Upper lobe of left lung (tissue), 6 donors: Measurements from ENCODE around the gene PPP1R13B. TPM values are rescaled to one million over a fixed set of nuclear protein-coding genes. Genes with fewer than 3 reads are reported as not detected.

Source experiments
- ATAC-seq, 2 donors: fragments of 200-7000 bp; cut with Tn5 transposase; one replicate each; pipeline ENCODE4 v1.9.1; 2022; ENCODE audit warnings: mild to moderate bottlenecking in 2 of 2, moderate library complexity in 2 of 2; ENCODE audit not compliant: low FRiP score in 2 of 2
- DNase-seq, 2 donors: peaks; one replicate each; pipeline ENCODE4 v3.0.0-alpha.2; 2019 to 2020
- H3K27ac ChIP-seq, 4 donors: fragments of 200-600 bp; sonication (generic); one replicate each; pipeline ENCODE4 v1.5.1; 2016 to 2019
- H3K27me3 ChIP-seq, 4 donors: fragments of 200-600 bp; sonication (generic); one replicate each; pipeline ENCODE4 v1.5.1; 2017 to 2019
- H3K36me3 ChIP-seq, 4 donors: fragments of 200-600 bp; sonication (generic); one replicate each; pipeline ENCODE4 v1.5.1; 2016 to 2019
- H3K4me1 ChIP-seq, 4 donors: fragments of 200-600 bp; sonication (generic); one replicate each; pipeline ENCODE4 v1.5.1; 2018 to 2019
- H3K4me3 ChIP-seq, 4 donors: fragments of 200-600 bp; sonication (generic); one replicate each; pipeline ENCODE4 v1.5.1; 2017 to 2019; ENCODE audit warnings: mild to moderate bottlenecking in 2 of 4, moderate library complexity in 1 of 4
- H3K9me3 ChIP-seq, 4 donors: fragments of 200-600 bp; sonication (generic); one replicate each; pipeline ENCODE4 v1.5.1; 2018 to 2019
- EP300 ChIP-seq, 4 donors: sonication (generic); formaldehyde crosslinking; IDR thresholded peaks; one replicate each; pipeline ENCODE4 v1.5.1; 2017; ENCODE audit warnings: antibody characterized with exemption in 4 of 4, control low read depth in 2 of 4
- POLR2A ChIP-seq, 4 donors: fragments of 450-650 bp; IDR thresholded peaks; one replicate each; pipeline ENCODE4 v1.5.1; 2016 to 2017; ENCODE audit warnings: antibody characterized with exemption in 4 of 4, mild to moderate bottlenecking in 2 of 4
- POLR2AphosphoS5 ChIP-seq, 2 donors: sonication (generic); formaldehyde crosslinking; IDR thresholded peaks; one replicate each; pipeline ENCODE4 v1.5.1; 2017; ENCODE audit warnings: antibody characterized with exemption in 2 of 2
- WGBS, 2 donors: methylation state at CpG; one replicate each; pipeline ENCODE4 v1.1.5; 2017 to 2018; 5-methylcytosine and 5-hydroxymethylcytosine counted together
- total RNA-seq, 6 donors: library from RNA; depleted of rRNA in 4 of 6; stranded (reverse); fragments of >200 nt in 4 of 6; gene quantifications; one replicate each; pipeline versions ENCODE4 v1.1.0 to v1.2.1, GENCODE V29; 2016 to 2021
- TF ChIP-seq, protein P1 (sequence below), 6 experiments: fragments of 450-650 bp in 4 of 6; fragments of 200-600 bp in 2 of 6; sonication (generic) in 2 of 6; IDR thresholded peaks; one replicate each; pipeline ENCODE4 v1.5.1; 2016 to 2019; ENCODE audit warnings: antibody characterized with exemption in 6 of 6
- donor health status: DM: no; HTN: no; CAD: no; lungs with moderate emphysema.
- donor health status: DM: no; HTN: yes; CAD: no; lungs with severe emphysema.

Gene PPP1R13B
- total RNA-seq, 6 donors from 2014 or later: 37.0 to 117 (median 71.1) TPM

DNA sequence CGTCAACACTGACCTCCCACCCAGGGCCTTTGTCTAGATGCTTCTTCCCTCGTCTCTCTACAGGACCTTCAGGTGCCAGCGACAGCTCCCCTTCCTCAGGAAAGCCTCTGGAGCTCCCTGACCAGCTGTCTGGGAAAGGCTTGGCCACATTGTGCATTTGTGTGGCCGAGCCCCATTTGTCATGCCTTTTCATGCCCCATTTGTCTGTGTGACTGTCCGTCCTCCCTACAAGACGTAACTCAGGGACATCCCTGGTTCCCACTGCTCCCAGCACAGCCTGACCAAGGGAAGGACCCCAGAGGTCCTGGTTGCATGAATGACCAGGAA, 107.9 kb downstream of the PPP1R13B start:
- Histone ChIP-seq H3K4me1 (peaks cover 0 to 18% (median 7%) of the 10 kb centered on the region in 4 donors), H3K36me3 (peaks cover 9 to 88% (median 68%) of the 10 kb centered on the region in 4 donors), H3K4me3 (no peak overlapping the region), H3K27me3 (no peaks in the 10 kb centered on the region), H3K9me3 (no peaks in the 10 kb centered on the region), H3K27ac (no peak overlapping the region)
- WGBS, 2 donors: 86 to 100% methylated on average over 6 of the region's 6 CpGs
- no peak for DNase-seq
- no peak for ATAC-seq
- TF ChIP-seq EP300 (IDR thresholded peaks at IDR 0.05) (no peak), POLR2A (IDR thresholded peaks at IDR 0.05) (no peak), POLR2AphosphoS5 (IDR thresholded peaks at IDR 0.05) (no peak)
- TF ChIP-seq, protein P1, sequence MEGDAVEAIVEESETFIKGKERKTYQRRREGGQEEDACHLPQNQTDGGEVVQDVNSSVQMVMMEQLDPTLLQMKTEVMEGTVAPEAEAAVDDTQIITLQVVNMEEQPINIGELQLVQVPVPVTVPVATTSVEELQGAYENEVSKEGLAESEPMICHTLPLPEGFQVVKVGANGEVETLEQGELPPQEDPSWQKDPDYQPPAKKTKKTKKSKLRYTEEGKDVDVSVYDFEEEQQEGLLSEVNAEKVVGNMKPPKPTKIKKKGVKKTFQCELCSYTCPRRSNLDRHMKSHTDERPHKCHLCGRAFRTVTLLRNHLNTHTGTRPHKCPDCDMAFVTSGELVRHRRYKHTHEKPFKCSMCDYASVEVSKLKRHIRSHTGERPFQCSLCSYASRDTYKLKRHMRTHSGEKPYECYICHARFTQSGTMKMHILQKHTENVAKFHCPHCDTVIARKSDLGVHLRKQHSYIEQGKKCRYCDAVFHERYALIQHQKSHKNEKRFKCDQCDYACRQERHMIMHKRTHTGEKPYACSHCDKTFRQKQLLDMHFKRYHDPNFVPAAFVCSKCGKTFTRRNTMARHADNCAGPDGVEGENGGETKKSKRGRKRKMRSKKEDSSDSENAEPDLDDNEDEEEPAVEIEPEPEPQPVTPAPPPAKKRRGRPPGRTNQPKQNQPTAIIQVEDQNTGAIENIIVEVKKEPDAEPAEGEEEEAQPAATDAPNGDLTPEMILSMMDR (IDR thresholded peaks at IDR 0.05): no peak

DNA sequence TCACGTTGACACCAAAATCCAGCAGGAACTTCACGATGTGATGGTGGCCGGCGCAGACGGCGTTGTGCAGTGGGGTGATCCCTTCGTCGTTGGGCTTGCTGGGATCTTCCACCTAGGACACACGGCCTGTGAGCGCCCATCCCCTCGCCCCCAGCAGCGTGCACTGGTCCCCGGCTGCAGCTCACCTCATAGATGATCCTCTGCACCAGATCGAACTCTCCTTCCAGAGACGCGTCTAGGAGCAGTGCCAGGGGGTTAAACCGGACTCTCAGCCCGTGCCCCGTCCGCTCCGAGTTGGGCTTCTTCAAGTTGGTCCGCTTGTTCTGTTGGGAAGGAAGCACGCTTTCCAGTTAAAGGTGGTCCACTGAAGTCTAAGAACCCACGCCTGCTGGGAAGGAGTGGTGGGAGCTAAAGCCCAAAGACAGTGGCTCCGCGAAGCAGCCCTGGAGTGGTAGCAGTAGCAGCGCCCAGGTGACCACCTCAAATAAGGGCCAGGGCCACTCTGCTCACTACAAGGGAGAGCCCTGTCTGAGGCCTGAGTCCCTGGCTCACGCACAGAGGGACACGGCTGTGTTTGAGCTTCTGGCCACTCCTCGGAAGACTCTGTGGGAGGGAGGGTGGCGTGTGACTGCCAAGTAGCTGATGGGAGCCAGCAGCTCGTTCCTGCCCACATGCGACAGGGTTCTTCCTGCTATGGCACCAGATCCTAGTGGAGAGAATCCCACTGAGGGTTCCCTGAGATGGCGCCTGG, 108.5 kb downstream of the PPP1R13B start:
- ATAC-seq (no peak), DNase-seq (no peak)
- Histone ChIP-seq H3K4me3 (no peak overlapping the region), H3K27ac (no peak overlapping the region), H3K27me3 (no peaks in the 10 kb centered on the region), H3K36me3 (peaks cover 14 to 88% (median 71%) of the 10 kb centered on the region in 4 donors), H3K9me3 (no peaks in the 10 kb centered on the region), H3K4me1 (peaks cover 0 to 18% (median 7%) of the 10 kb centered on the region in 4 donors)
- TF ChIP-seq, protein P1 (IDR thresholded peaks at IDR 0.05): no peak
- no peak for TF ChIP-seq POLR2A (IDR thresholded peaks at IDR 0.05)
- TF ChIP-seq POLR2AphosphoS5 (IDR thresholded peaks at IDR 0.05): no peak
- TF ChIP-seq EP300 (IDR thresholded peaks at IDR 0.05): no peak
- WGBS, 2 donors: 90 to 91% methylated on average over 21 to 33 of the region's 34 CpGs

DNA sequence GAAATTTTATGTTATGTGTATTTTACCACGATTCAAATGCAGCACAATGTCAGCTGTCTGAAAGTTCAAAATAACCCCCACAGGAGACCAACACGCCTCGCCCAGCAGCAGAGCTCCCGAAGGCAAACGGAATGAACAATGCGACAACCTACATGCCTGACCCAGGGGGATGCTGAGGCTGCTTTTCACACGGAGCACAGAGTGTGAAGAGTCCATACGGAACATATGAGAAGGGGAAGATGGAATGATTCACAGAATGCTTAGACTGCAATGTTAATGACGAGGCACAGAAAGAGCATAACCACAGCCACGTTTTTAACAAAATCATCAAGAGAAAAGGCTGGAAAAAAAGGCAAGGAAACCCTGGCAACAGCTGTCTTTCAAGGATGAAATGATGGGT, 109.2 kb downstream of the PPP1R13B start:
- DNase-seq: no peak
- H3K36me3 ChIP-seq: peaks cover 19 to 90% (median 70%) of the 10 kb centered on the region in 4 donors
- 86 to 89% methylated on average over 10 of the region's 10 CpGs for WGBS, 2 donors

DNA sequence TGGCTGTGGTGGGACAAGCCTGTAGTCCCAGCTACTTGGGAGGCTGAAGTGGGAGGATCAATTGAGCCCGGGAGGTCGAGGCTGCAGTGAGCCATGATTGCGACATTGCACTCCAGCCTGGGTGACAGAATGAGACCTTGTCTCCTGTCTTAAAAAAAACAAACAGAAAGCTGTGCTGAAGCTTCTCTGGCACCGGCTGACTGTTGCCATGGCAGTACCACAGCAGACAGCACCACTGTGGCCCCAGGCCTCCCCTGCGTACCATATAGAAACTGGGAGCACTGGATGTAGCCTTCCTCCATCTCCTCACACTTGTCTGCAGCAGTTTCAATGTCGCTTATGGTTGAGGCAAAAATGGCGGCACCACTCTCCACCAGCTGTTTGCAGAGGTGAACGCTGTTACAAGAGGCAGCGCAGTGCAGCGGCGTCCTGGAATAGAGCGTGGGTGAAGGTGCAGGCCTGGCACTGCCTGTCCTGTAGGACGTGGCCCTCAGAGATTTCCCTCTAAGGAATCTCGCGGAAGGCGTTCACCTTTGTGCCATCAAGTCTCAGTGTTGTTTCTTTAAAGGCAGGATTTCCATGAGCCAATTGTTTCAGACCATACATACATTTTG, 109.8 kb downstream of the PPP1R13B start:
- H3K9me3 ChIP-seq: no peaks in the 10 kb centered on the region
- peak overlapping the region in 2 of 4 donors; percentile 58 to 64 for H3K27ac ChIP-seq
- WGBS, 2 donors: 91 to 92% methylated on average over 16 of the region's 16 CpGs
- no peak for ATAC-seq
- no peak overlapping the region for H3K4me3 ChIP-seq
- no peak for DNase-seq
- H3K36me3 ChIP-seq: peaks cover 24 to 91% (median 70%) of the 10 kb centered on the region in 4 donors
- H3K27me3 ChIP-seq: no peaks in the 10 kb centered on the region
- no peak for TF ChIP-seq POLR2AphosphoS5 (IDR thresholded peaks at IDR 0.05)
- no peak for TF ChIP-seq EP300 (IDR thresholded peaks at IDR 0.05)
- TF ChIP-seq, protein P1 (IDR thresholded peaks at IDR 0.05): no peak
- TF ChIP-seq POLR2A (IDR thresholded peaks at IDR 0.05): no peak
- H3K4me1 ChIP-seq: peaks cover 0 to 18% (median 7%) of the 10 kb centered on the region in 4 donors

More for the DNA sequence above, 109.2 kb downstream of the PPP1R13B start:
- ATAC-seq: no peak
- Histone ChIP-seq H3K4me1 (peaks cover 0 to 18% (median 7%) of the 10 kb centered on the region in 4 donors), H3K4me3 (no peak overlapping the region), H3K9me3 (no peaks in the 10 kb centered on the region), H3K27me3 (no peaks in the 10 kb centered on the region), H3K27ac (no peak overlapping the region)
- TF ChIP-seq, protein P1 (IDR thresholded peaks at IDR 0.05): no peak
- no peak for TF ChIP-seq EP300 (IDR thresholded peaks at IDR 0.05)
- TF ChIP-seq POLR2A (IDR thresholded peaks at IDR 0.05): no peak
- no peak for TF ChIP-seq POLR2AphosphoS5 (IDR thresholded peaks at IDR 0.05)
